ENCODE results near the gene WNT3A.

WNT3A gene

GRCh38 chr1:228042508-228042907 lies 35.7 kb downstream of the WNT3A start:
- no peak for ATAC-seq
- TF ChIP-seq GLIS3 (CRISPR knock-in tag; IDR thresholded peaks at IDR 0.05) (no peak), ZNF70 (CRISPR knock-in tag; IDR thresholded peaks at IDR 0.05) (no peak), TCF4 (CRISPR knock-in tag; IDR thresholded peaks at IDR 0.05; ENCODE audit: borderline replicate concordance) (no peak), RARB (CRISPR knock-in tag; IDR thresholded peaks at IDR 0.05) (no peak), ZNF8 (CRISPR knock-in tag; IDR thresholded peaks at IDR 0.05) (no peak), BACH2 (CRISPR knock-in tag; IDR thresholded peaks at IDR 0.05; ENCODE audit: borderline replicate concordance) (no peak), ESRRG (CRISPR knock-in tag; IDR thresholded peaks at IDR 0.05) (no peak)

- no peak for TF ChIP-seq ZFP30 (CRISPR knock-in tag; IDR thresholded peaks at IDR 0.05)
- TF ChIP-seq ZFP3 (CRISPR knock-in tag; IDR thresholded peaks at IDR 0.05): no peak
- no peak for TF ChIP-seq ZNF8 (CRISPR knock-in tag; IDR thresholded peaks at IDR 0.05)
Measured at GRCh38 chr1:228043281-228043848, 36.6 kb downstream of the WNT3A start.

DNA sequence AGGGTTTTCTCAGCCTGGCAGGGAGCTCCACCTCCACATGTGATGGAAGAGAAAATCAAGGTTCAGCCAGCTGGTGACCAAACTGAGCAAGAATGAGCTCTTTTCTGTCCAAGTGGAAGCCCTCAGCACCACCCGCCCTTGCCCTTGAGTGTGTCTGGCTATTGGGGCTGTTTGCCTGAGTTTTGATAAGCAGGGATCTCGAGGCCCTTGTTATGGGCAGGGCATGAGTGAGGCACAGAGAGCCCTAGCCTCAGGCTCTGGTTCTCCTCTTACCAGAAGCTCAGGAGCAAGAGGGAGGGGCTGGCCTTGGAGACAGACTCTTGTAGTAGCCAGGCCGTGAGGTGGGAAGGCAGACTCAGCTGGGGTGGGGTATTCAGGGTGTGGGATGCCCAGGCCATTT lies 38.2 kb downstream of the WNT3A start:
- TF ChIP-seq ZNF565 (CRISPR knock-in tag; conservative IDR thresholded peaks at IDR 0.05; ENCODE audit: low read depth) (no peak), ZNF8 (CRISPR knock-in tag; IDR thresholded peaks at IDR 0.05) (no peak), BACH2 (CRISPR knock-in tag; IDR thresholded peaks at IDR 0.05; ENCODE audit: borderline replicate concordance) (no peak), CSDC2 (CRISPR knock-in tag; IDR thresholded peaks at IDR 0.05) (no peak), RARB (CRISPR knock-in tag; IDR thresholded peaks at IDR 0.05) (no peak), ESRRG (CRISPR knock-in tag; IDR thresholded peaks at IDR 0.05) (no peak), ZFP30 (CRISPR knock-in tag; IDR thresholded peaks at IDR 0.05) (no peak), PATZ1 (CRISPR knock-in tag; IDR thresholded peaks at IDR 0.05; ENCODE audit: borderline replicate concordance) (no peak), GLIS3 (CRISPR knock-in tag; IDR thresholded peaks at IDR 0.05) (no peak), PPARA (CRISPR knock-in tag; IDR thresholded peaks at IDR 0.05; ENCODE audit: borderline replicate concordance) (no peak), ISL1 (CRISPR knock-in tag; IDR thresholded peaks at IDR 0.05) (no peak), ZFP3 (CRISPR knock-in tag; IDR thresholded peaks at IDR 0.05) (no peak), CREB5 (CRISPR knock-in tag; IDR thresholded peaks at IDR 0.05; ENCODE audit: low read depth) (no peak), ZC3H10 (CRISPR knock-in tag; IDR thresholded peaks at IDR 0.05) (no peak), POU6F1 (CRISPR knock-in tag; IDR thresholded peaks at IDR 0.05; ENCODE audit: borderline replicate concordance, low read depth) (no peak), ZNF70 (CRISPR knock-in tag; IDR thresholded peaks at IDR 0.05) (no peak)
- TF ChIP-seq, protein P1, sequence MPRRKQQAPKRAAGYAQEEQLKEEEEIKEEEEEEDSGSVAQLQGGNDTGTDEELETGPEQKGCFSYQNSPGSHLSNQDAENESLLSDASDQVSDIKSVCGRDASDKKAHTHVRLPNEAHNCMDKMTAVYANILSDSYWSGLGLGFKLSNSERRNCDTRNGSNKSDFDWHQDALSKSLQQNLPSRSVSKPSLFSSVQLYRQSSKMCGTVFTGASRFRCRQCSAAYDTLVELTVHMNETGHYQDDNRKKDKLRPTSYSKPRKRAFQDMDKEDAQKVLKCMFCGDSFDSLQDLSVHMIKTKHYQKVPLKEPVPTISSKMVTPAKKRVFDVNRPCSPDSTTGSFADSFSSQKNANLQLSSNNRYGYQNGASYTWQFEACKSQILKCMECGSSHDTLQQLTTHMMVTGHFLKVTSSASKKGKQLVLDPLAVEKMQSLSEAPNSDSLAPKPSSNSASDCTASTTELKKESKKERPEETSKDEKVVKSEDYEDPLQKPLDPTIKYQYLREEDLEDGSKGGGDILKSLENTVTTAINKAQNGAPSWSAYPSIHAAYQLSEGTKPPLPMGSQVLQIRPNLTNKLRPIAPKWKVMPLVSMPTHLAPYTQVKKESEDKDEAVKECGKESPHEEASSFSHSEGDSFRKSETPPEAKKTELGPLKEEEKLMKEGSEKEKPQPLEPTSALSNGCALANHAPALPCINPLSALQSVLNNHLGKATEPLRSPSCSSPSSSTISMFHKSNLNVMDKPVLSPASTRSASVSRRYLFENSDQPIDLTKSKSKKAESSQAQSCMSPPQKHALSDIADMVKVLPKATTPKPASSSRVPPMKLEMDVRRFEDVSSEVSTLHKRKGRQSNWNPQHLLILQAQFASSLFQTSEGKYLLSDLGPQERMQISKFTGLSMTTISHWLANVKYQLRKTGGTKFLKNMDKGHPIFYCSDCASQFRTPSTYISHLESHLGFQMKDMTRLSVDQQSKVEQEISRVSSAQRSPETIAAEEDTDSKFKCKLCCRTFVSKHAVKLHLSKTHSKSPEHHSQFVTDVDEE (CRISPR knock-in tag; IDR thresholded peaks at IDR 0.05): no peak
- no peak for ATAC-seq

More at GRCh38 chr1:228043281-228043848, 36.6 kb downstream of the WNT3A start:
- ATAC-seq: no peak

DNA sequence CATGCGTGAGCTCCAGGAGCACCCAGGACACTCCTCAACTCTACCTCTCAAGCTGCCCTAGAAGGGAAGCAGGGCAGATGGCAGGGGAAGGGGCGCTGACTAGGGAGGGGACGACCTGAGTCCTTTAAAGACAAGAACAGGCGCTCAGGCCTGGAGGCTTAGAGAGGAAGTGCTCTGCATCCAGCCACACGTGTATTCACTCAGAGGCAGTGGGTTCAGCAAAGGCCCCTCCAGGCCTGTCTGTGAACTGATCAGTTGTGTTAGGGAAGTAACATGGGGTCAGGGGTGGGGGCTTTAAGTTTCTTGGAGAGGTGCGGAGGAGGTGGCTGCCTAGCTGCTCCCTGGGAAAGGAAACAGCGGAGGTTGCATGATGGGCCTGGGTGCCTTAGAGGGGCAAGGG lies 38.6 kb downstream of the WNT3A start:
- no peak for ATAC-seq
- TF ChIP-seq BACH2 (CRISPR knock-in tag; IDR thresholded peaks at IDR 0.05; ENCODE audit: borderline replicate concordance) (no peak), ZFP30 (CRISPR knock-in tag; IDR thresholded peaks at IDR 0.05) (no peak), ISL1 (CRISPR knock-in tag; IDR thresholded peaks at IDR 0.05) (no peak), ZC3H10 (CRISPR knock-in tag; IDR thresholded peaks at IDR 0.05) (no peak), ZNF565 (CRISPR knock-in tag; conservative IDR thresholded peaks at IDR 0.05; ENCODE audit: low read depth) (no peak), POU6F1 (CRISPR knock-in tag; IDR thresholded peaks at IDR 0.05; ENCODE audit: borderline replicate concordance, low read depth) (no peak), RARB (CRISPR knock-in tag; IDR thresholded peaks at IDR 0.05) (no peak), CSRNP3 (CRISPR knock-in tag; IDR thresholded peaks at IDR 0.05) (no peak), GLIS3 (CRISPR knock-in tag; IDR thresholded peaks at IDR 0.05) (no peak), TCF4 (CRISPR knock-in tag; IDR thresholded peaks at IDR 0.05; ENCODE audit: borderline replicate concordance) (no peak), ZFP3 (CRISPR knock-in tag; IDR thresholded peaks at IDR 0.05) (no peak), ARNTL (CRISPR knock-in tag; IDR thresholded peaks at IDR 0.05; ENCODE audit: borderline replicate concordance, low read depth) (no peak), PPARA (CRISPR knock-in tag; IDR thresholded peaks at IDR 0.05; ENCODE audit: borderline replicate concordance) (no peak), ZNF8 (CRISPR knock-in tag; IDR thresholded peaks at IDR 0.05) (no peak), TOX (CRISPR knock-in tag; IDR thresholded peaks at IDR 0.05; ENCODE audit: borderline replicate concordance) (no peak)
